Fibroblast of lung (primary cell): ENCODE results near the gene SAP130. TPM values are rescaled to one million over a fixed set of nuclear protein-coding genes. Genes with fewer than 3 reads are reported as not detected.

Source experiments
- DNase-seq, 2 donors: peaks; one replicate each; pipeline versions ENCODE4 v3.0.0 to v3.0.0-alpha.2; 2010; ENCODE audit warnings: low read depth in 2 of 2
- H2AFZ ChIP-seq: 2 replicates; pipeline ENCODE4 v1.5.1; 2012; ENCODE audit warnings: low read length, control low read depth, inconsistent platforms
- H3K27ac ChIP-seq: 2 replicates; pipeline ENCODE4 v1.5.1; 2011; ENCODE audit warnings: low read length, control low read depth; ENCODE audit not compliant: insufficient read depth
- H3K27me3 ChIP-seq: 2 replicates; pipeline ENCODE4 v1.5.1; 2011; ENCODE audit warnings: mild to moderate bottlenecking, low read length; ENCODE audit not compliant: control insufficient read depth, insufficient read depth
- H3K36me3 ChIP-seq: 2 replicates; pipeline ENCODE4 v1.5.1; 2011; ENCODE audit warnings: low read length; ENCODE audit not compliant: control insufficient read depth, insufficient read depth
- H3K4me1 ChIP-seq: 2 replicates; pipeline ENCODE4 v1.5.1; 2011; ENCODE audit warnings: low read length; ENCODE audit not compliant: control insufficient read depth, insufficient read depth; ENCODE audit errors: extremely low read depth
- H3K4me2 ChIP-seq: 2 replicates; pipeline ENCODE4 v1.5.1; 2011; ENCODE audit warnings: low read length, control low read depth; ENCODE audit not compliant: insufficient read depth; ENCODE audit errors: extremely low read depth
- H3K4me3 ChIP-seq, 4 experiments: fragments of 200-600 bp in 1 of 4; sonication (generic) in 1 of 4; replicated peaks in 1 of 4; 2 replicates each; pipeline ENCODE4 v1.5.1; 2011 to 2016; ENCODE audit warnings: low read length in 4 of 4, low read depth in 3 of 4, mild to moderate bottlenecking in 3 of 4, control low read depth in 2 of 4, inconsistent platforms in 1 of 4, mixed read lengths in 1 of 4; ENCODE audit not compliant: insufficient read depth in 1 of 4; ENCODE audit errors: control extremely low read depth in 1 of 4
- H3K79me2 ChIP-seq: 2 replicates; pipeline ENCODE4 v1.5.1; 2012; ENCODE audit warnings: mild to moderate bottlenecking, low read length, inconsistent platforms; ENCODE audit not compliant: control insufficient read depth, insufficient read depth
- H3K9ac ChIP-seq: 2 replicates; pipeline ENCODE4 v1.5.1; 2011; ENCODE audit warnings: mild to moderate bottlenecking, low read length, control low read depth; ENCODE audit not compliant: insufficient read depth
- H3K9me3 ChIP-seq: 2 replicates; pipeline ENCODE4 v1.5.1; 2012; ENCODE audit warnings: low read depth, low read length; ENCODE audit not compliant: control insufficient read depth, insufficient read depth
- H4K20me1 ChIP-seq: 2 replicates; pipeline ENCODE4 v1.5.1; 2011; ENCODE audit warnings: low read length; ENCODE audit not compliant: control insufficient read depth, insufficient read depth; ENCODE audit errors: extremely low read depth
- CTCF ChIP-seq, 2 donors: IDR thresholded peaks in 1 of 2; conservative IDR thresholded peaks in 1 of 2; 1 replicate in 1 of 2; 2 replicates in 1 of 2; pipeline ENCODE4 v1.5.1; 2011 to 2012; ENCODE audit warnings: low read length in 2 of 2, control low read depth in 1 of 2, inconsistent platforms in 1 of 2, low read depth in 1 of 2, mild to moderate bottlenecking in 1 of 2
- EZH2 ChIP-seq: IDR thresholded peaks from 2 replicates; pipeline ENCODE4 v1.5.1; 2012; ENCODE audit warnings: low read length, control low read depth, mild to moderate bottlenecking; ENCODE audit errors: missing control alignments
- polyA plus RNA-seq, 2 donors: library from polyadenylated mRNA; depleted of rRNA in 1 of 2; stranded (reverse) in 1 of 2; unstranded in 1 of 2; fragments of >200 nt; gene quantifications; 2 replicates each; pipeline ENCODE4 v1.2.1, GENCODE V29; 2011 to 2012; ENCODE audit warnings: missing spikeins in 1 of 2
- total RNA-seq: library from RNA; depleted of rRNA; stranded (reverse); fragments of >200 nt; gene quantifications from 2 replicates; pipeline ENCODE4 v1.2.1, GENCODE V29; 2014

Gene SAP130
- total and polyA plus RNA-seq, 2 donors (not counting 1 experiment from before 2014, with no cell fraction given): 4.5 to 6.7 TPM

- no peaks in the 10 kb centered on the region for H4K20me1 ChIP-seq
- H3K36me3 ChIP-seq: no peaks in the 10 kb centered on the region
- no peaks in the 10 kb centered on the region for H3K27me3 ChIP-seq
- H3K4me1 ChIP-seq: no peaks in the 10 kb centered on the region
- no peaks in the 10 kb centered on the region for H3K9me3 ChIP-seq
- no peak for DNase-seq
- no peak overlapping the region for H3K4me2 ChIP-seq
- no peak for TF ChIP-seq CTCF (conservative IDR thresholded peaks at IDR 0.05 in 1 of 2, IDR thresholded peaks at IDR 0.05 in 1 of 2; ENCODE audit: low read depth in 1 of 2, low read length in 2 of 2)
- no peak for TF ChIP-seq EZH2
- H2AFZ ChIP-seq: no peak overlapping the region
- no peak overlapping the region for H3K27ac ChIP-seq
- H3K4me3 ChIP-seq: no peak overlapping the region
- H3K9ac ChIP-seq: no peak overlapping the region
- H3K79me2 ChIP-seq: no peaks in the 10 kb centered on the region
Observed at GRCh38 chr2:128058114-128058513, 30.3 kb upstream of the SAP130 start.

- no peak overlapping the region for H2AFZ ChIP-seq
Observed at GRCh38 chr2:128057334-128057733, 29.5 kb upstream of the SAP130 start.

GRCh38 chr2:128054104-128054885 is 26.4 kb upstream of the SAP130 start:
- Histone ChIP-seq H3K27ac (no peak overlapping the region), H3K9me3 (no peaks in the 10 kb centered on the region), H3K36me3 (no peaks in the 10 kb centered on the region), H3K79me2 (no peaks in the 10 kb centered on the region), H3K9ac (no peak overlapping the region), H2AFZ (no peak overlapping the region), H4K20me1 (no peaks in the 10 kb centered on the region), H3K4me2 (no peak overlapping the region), H3K4me1 (no peaks in the 10 kb centered on the region), H3K4me3 (no peak overlapping the region), H3K27me3 (no peaks in the 10 kb centered on the region)
- no peak for DNase-seq
- TF ChIP-seq EZH2 (no peak), CTCF (conservative IDR thresholded peaks at IDR 0.05 in 1 of 2, IDR thresholded peaks at IDR 0.05 in 1 of 2; ENCODE audit: low read depth in 1 of 2, low read length in 2 of 2) (no peak)

More at GRCh38 chr2:128057334-128057733, 29.5 kb upstream of the SAP130 start:
- Histone ChIP-seq H3K9ac (no peak overlapping the region), H3K79me2 (no peaks in the 10 kb centered on the region), H3K36me3 (no peaks in the 10 kb centered on the region), H3K4me3 (no peak overlapping the region), H3K27ac (no peak overlapping the region), H3K4me1 (no peaks in the 10 kb centered on the region), H3K27me3 (no peaks in the 10 kb centered on the region), H4K20me1 (no peaks in the 10 kb centered on the region), H3K9me3 (no peaks in the 10 kb centered on the region), H3K4me2 (no peak overlapping the region)
- TF ChIP-seq EZH2 (no peak), CTCF (conservative IDR thresholded peaks at IDR 0.05 in 1 of 2, IDR thresholded peaks at IDR 0.05 in 1 of 2; ENCODE audit: low read depth in 1 of 2, low read length in 2 of 2) (no peak)
- DNase-seq: no peak
